GM12801 (cell line): ENCODE measurements around the gene HAUS3.

Experiments
- TF ChIP-seq, protein P1 (sequence below): IDR thresholded peaks from one replicate; pipeline ENCODE4 v1.5.1; 2011; ENCODE audit warnings: control low read depth; ENCODE audit not compliant: insufficient read length; ENCODE audit errors: extremely low read depth

The HAUS3 gene

DNA sequence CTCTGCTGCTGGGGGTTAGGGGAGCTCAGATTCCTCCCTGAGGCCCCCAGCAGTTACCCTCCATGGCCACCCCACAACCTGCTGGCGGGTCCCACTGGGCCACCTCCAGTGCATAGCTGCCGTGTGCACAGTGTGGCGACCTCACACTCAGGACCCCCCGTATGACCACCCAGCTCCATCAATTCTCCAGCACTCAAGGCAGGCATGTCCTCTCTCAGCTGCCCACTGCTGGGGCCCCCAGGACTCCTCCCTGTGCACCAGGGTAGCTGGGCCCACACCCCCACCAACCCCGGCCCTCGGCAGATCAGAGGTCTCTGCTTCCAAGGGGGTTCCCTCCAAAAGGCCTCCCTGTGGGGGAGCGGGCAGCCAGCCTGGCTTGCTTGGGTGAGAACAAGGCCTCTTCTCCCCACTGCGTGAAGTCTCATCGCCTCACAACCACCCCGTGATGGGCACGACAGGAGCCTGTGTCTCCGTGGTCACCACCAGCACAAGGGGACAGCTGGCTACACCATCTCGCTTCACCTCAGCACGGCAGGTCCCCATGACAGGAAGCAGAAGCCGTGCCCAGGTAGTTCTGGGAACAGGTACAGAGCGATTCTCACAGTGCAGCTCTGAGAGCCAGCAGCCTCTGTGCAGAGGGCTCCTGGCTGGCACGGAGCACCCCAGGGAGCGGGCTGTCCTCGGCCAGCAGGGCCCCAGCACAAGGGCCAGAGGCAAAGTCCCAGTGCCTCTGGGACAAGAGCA, 4.6 kb upstream of the HAUS3 start:
- TF ChIP-seq, protein P1, sequence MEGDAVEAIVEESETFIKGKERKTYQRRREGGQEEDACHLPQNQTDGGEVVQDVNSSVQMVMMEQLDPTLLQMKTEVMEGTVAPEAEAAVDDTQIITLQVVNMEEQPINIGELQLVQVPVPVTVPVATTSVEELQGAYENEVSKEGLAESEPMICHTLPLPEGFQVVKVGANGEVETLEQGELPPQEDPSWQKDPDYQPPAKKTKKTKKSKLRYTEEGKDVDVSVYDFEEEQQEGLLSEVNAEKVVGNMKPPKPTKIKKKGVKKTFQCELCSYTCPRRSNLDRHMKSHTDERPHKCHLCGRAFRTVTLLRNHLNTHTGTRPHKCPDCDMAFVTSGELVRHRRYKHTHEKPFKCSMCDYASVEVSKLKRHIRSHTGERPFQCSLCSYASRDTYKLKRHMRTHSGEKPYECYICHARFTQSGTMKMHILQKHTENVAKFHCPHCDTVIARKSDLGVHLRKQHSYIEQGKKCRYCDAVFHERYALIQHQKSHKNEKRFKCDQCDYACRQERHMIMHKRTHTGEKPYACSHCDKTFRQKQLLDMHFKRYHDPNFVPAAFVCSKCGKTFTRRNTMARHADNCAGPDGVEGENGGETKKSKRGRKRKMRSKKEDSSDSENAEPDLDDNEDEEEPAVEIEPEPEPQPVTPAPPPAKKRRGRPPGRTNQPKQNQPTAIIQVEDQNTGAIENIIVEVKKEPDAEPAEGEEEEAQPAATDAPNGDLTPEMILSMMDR = no peak

DNA sequence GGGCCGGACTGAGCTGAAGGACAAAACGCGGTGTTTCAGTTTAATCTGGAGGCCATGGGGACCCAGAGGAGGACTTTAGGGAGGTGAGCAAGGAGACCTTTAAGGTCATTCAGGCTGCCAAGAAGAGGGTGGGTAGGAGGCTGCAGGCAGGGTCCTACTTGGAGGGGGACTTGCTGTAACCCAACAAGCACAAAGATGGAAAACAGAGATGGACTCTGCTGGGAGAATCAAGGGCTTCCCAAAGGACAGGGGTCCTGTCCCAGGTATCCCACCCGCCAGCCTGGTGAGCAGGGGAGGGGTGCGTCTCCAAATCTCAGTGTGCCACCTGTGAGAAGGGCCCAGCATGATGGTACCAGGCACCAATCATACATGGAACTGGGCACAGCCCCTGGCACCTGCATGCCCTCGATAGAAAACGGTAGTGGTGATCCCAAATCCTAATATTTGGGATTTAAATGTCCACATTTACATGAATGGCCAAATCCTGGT, 3.9 kb upstream of the HAUS3 start:
- TF ChIP-seq, protein P1 = no peak

DNA sequence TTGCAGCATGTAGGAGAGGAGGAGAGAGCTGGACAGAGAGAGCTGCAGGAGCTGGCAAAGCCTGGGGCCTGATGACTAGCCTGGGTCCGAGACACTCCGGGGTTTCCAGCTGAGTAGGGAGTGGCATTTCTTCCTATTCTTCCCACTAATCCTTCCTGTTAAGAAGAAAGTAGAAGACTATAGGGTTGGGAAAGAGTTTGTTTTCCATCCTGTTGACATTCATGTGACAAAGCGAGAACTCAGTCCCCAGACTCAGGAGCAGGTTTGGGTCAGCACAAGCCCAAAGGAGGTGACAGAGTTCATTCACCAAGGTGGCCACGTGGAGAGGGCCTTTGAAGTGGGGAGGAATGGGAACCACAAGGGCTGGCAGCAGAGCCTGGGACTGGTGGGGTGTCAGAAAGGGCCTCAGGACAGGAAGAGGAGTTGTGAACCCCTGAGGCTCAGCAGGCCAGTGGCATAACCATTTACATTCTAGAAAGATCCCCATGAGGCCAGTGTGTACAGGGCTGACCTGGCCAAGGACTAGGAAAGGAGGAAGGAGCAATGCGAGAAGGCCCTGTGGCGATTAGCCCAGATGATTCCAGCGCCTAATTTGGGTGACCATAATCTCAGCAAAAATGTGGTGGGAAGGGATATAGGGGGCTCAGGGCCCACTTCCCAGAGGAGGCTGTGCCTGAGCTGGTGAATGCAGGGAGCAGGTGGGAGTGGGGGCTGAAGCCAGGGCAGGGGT, 3.3 kb upstream of the HAUS3 start:
- TF ChIP-seq, protein P1 = no peak

DNA sequence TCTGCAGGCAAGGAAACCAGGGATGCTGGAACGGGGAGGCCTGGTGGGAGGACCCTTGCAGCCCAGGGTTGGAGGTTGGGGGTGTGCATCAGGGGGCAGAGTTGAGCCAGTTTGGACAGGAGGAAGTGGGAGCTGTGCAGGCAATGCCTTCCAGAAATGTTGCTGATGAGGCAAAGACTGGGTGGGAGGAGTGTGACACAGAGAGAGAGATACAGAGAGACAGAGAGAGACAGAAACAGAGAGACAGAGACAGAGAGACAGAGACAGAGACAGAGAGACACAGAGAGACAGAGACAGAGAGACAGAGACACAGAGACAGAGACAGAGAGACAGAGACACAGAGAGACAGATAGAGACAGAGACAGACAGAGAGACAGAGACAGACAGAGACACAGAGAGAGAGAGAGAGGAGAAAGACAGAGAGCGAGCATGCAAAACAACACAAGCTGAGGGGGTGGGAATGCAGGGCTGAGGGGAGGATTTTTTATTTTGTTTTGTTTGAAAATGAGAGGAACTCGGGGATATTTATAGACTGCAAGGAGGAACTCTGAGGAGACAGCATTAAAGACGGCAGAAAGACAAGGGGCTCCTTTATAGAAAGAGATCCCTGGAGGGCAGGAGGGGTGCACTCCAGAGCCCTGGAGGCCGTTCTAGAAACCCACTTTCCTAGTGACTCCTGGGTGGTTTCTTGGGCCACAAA, 1.9 kb upstream of the HAUS3 start:
- TF ChIP-seq, protein P1 = no peak

DNA sequence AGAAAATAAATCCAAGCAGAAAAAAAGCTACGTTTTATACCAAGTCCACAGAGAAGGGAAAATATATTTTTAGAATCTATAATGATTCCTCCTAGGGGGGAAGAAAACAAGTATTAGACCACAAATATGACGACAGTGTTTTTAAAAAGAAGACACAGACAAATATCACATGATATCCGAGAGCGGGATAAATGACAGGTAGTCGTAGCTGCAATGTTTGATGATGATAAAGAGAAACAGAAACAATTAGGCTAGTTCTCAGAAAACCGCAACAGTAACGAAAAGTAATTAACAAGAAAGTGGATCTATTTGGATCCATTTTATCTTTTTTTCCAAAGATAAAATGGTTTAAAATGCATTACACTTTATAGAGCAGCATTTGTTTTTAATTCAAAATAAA, 918 bp downstream of the HAUS3 start:
- TF ChIP-seq, protein P1 = no peak

DNA sequence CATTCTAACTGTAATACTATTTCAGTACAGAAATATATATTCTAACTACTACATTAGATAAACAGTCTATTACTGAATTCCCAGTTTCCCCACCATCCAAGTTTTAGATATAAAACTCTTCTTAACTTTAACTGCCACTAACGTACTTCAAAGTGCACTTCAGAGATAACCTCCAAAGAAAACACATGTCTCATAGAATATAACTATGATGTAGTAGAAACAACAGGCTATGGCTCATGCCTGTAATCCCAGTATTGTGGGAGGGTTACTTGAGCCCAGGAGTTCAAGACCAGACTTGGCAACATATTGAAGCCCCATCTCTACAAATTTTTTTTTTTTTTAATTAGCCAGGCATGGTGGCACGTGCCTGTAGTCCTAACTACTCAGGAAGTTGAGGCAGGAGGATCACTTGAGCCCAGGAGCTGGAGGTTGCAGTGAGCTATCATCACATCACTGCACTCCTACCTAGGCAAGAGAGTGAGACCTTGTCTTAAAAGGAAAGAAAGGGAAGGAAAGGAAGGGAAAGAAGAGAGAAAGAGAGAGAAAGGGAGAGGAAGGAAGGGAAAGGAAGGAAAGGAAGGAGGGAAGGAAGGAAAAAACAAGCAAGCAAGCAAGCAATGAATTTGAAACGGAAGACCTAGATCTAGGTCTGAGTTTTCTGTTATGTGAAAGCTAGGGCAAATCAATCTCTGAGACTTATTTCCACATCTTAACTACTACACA, 4.8 kb downstream of the HAUS3 start:
- TF ChIP-seq, protein P1 = no peak
